Stimulated activated CD4-positive, alpha-beta T cell treated with anti-CD3 and anti-CD28 coated beads, Interleukin-1b, Interleukin-23, amount 100 ng/mL, for 24 hours (primary cell): ENCODE results near the gene MEDAG.

ENCODE experiments used
- DNase-seq, 4 experiments: peaks; one replicate each; pipeline ENCODE4 v3.0.0-alpha.2; 2020; ENCODE audit warnings: low read depth in 4 of 4, low spot score in 1 of 4

Gene MEDAG

GRCh38 chr13:30905932-30906383 is at the start of gene MEDAG:
TSS of gene MEDAG (plus strand) at chr13:30906271. CDS start at chr13:30906516, 245 bp downstream.
- DNase-seq: no peak

- no peak for DNase-seq
These were observed 49.1 kb upstream of the MEDAG start for GRCh38 chr13:30857018-30857417.

DNA sequence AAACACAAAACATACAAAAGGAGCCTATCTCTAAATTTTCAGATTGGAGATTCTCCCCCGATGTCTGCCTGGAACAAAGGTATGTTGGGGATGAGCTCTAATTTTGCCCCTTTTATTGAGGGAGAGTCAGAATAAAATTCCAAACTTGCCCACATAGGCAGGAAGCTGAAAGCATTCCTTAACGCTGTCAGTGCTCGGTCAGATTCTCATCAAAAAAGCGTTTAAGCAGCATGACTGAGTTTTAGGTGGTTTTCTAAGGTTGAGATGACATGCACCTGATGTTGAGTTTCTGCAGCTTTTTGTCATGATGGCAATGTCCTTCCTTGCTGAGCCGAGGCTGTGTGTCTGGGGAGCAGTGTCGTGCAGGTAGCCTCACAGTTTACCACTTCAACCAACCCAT is 48.4 kb upstream of the MEDAG start:
- no peak for DNase-seq

DNA sequence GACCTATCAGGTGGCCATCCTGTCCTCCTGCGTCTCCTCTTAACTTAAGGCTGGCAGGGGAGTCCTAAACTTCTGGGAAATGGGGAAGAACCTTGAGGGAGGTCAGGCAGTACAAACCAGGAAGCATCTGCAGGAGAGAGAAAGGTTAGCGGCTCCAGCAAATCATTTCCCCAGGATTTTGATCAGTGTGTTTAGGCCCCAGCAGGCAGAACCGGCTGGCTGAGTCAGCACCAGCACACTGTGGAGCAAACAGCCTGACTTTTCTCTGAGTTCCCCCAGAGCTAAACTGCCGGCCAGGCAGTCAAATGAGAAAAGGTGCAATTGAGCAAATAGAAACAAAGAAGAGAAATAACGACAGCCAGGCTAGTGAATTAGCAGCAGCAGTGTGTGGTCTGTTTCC is 46.7 kb upstream of the MEDAG start:
- no peak for DNase-seq

DNA sequence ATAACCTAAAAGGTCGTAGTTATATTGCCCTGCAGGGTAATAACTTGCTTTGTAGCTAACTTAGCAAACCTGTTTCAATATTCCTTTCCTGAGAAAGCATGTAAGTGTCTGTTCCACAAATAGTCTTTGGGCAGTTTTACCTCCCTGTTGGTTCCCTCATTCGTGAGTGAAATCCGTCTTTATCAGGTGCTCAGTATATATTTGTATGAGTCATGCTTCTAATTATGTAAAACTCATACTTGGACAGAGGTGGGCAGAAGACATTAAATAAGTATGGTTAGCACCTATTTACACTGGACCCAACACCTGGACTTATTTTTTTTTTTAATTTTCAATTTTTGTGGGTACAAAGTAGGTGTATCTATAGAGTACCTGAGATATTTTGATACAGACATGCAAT is 44.9 kb upstream of the MEDAG start:
- DNase-seq: no peak

DNA sequence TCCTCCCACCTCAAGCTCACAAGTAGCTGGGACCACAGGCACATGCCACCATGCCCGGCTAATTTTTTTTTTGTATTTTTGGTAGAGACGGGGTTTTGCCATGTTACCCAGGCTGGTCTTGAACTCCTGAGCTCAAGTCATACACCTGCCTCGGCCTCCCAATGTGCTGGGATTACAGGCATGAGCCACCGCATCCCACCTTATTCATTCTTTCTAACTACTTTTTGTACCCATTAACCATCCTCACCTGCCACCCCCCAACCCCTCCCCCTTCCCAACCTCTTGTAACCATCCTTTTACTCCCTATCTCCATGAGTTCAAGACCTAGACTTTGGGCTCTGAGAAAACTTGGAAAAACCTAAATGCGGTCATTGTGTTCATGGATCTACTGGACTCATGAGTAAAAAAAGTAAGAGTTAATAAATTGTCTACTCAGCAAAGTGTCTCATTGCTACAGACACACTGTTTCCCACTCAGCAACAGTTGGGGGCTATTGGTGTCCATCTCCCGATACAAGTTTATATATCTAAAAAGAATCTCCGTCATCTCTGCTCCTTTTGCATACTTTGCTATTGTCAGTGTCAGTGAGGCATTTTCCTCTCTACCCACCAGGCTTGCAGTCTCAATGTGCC is 44.1 kb upstream of the MEDAG start:
- no peak for DNase-seq

DNA sequence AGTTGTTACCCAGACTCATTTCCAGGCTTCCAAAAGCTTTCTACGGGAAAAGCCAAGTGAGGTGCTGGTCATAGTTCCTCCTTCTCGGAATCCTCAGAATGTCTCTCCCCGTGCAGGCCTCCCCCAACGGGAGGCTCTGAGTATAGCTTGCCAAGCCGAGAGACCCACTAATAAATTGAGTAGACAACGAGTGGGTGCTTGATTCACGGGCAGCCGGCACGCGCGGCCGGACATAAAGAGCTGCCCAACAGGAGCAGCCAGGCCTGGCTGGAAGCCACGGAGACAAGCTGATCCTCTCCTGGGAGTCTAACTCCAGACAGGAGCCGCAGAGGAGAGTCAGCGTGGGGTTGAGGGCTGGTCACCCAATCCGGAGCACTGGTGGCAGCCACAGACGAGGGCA is 43.4 kb upstream of the MEDAG start:
- DNase-seq: no peak

DNA sequence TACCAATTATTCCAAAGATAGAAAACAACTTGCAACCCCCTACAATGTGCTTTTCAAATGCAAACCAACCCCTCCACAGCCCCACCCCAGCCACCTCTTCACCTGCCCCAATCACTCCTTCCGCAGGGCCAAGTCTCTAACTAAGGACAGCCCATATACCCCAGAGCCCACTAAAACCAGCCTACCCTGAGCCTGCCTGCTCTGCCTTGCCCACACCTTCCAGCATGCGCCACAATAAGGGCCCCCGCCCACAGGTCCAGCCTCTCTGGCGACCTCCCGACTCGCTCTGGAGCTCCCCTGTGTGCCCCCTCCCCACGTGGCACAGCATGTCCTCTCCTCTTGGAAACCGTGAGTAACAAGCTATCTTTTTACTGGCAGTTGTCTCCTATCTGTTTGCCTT is 42.8 kb upstream of the MEDAG start:
- DNase-seq: no peak

DNA sequence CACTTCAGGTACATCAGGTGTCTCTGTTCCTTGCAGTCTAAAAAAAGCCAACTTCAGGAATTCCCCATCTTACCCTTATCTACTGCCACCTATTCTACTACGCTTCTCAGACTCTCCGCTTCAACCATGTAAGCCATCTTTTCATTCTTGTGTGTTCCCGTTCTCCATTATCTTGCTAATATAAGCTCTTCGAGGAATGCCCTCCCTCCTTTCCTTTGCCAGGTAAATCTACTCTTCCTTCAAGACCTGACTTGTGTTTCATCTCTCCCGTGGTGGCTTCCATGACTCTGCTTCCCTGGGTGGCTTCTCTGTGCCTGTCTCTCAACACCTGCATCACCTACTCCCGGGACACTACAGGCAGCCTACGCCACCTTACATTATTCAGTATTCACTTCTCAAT is 42.3 kb upstream of the MEDAG start:
- DNase-seq: no peak

DNA sequence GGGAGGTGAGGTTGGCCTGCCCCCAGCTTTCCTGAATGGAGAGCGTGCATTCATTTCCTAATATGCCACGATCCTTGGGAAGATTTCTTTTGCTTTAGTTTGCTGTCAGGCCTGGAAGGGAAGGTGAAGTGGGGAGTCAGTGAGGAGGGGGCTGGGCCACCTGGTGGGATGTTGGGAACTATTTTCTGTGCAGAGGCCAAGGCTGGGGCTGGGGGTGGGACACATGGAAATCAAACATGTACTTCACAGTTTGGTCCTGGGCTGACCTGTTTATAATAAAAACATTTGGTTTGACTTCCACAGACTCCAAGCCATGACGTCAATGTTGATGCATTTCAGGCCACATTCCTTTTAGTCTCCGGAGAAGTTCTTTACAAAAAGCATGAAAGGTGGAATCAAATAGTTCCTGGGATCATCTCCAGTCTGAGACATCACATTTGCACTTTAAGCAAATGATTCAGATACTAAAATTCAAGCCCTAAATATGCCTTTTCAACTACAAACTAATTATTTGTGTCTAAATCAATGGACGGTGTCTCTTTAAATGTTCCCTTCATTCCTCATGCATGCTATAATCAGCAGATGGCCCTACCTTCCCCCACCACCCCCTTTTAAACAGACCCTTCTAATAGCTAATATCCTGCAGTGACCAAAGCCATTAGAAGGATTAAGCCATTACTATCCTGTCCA is 41.5 kb upstream of the MEDAG start:
- DNase-seq: no peak

DNA sequence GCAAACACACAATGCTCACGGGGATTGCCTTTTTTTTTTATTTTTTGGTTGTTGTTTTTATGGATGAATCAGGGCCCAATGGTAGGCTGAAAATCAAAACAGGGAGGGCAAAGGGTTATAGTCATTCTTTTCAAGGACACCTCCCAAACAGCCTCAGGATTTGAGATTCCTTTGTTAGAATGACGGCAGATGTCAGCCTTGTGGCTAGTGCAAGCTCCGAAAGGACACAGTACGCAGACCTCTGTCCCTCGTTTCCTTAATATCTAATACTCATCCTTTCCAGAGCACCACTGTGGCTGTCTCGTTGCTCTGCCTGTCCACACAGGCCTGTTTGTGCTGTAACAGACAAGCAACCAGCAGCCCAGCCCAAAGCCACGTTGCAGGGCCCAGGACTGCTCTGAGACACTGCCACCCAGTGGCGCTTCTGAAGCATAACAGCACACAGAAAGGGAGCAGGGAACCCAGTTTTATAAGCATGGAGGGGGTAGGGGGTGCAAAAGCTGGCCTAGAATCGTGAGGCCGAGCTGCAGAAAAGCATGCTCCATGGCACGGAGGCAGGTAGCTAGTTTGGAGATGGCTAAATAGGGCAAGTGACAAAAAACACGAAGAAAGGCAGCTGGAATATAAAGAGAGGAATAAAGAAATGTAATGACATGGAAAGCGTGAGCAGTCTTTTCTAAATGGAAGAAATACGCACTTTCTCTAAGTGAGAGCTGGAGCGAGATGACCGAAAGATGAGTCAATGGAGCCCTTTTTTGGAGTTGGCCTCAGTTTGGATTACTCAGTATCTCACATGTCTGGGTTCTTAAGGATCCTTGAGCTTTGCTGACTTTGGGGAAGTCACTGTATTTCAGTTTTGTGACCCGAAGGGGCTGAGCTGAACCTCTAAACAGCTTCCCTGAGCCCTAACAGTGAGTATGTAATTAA is 40.7 kb upstream of the MEDAG start:
- peak; percentile 9 to 42 (median 32) for DNase-seq

DNA sequence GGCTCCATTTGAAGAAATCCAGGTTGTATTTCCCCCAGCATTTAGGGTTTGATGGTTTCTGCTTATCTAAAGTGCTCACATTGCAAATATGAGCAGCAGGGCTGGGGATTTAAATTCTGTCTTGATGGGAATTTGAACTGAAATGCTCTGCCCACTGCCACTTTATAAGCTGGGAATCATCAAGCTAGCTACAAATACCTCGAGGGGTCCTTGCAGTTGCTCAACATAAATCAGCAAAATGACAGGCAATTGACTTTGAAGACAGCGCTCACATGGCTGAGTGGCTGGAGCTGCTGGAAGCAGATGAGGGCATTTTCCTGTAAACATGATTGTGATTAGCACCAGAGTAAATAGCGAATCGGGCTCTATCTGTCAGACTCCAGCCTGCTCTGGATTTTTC is 39.4 kb upstream of the MEDAG start:
- DNase-seq: no peak

GRCh38 chr13:30867089-30867669 is 38.9 kb upstream of the MEDAG start:
- no peak for DNase-seq

DNA sequence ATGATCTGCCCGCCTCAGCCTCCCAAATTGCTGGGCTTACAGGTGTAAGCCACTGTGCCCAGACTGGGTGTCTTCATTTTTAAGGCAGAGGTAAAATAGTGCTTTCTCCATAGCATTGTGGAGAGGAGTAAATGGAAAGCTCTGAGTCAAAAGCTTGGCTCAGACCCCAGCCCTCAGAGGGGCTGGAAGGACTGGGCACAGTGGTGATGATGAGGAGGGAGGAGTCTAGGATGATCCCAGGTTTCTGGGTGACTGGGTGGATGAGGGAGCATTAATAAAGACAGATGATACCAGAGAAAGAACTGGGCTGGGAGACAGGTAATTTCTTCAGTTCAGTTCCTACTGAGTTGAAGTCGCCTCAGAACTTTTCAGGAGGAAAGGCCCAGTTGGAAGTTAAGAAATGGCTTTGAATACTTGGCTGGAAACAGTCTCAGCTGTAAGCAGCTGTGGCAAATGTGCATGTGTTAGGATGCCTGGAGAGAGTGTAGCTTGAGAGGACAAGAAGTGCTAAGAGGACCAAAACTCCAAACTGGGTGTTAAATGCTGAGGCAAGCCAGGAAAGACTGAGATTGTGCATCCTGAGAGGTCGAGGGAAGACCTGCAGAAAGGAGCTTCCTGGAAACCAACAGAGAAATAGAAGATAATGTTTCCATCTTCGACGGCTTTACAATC is 37.1 kb upstream of the MEDAG start:
- no peak for DNase-seq

DNA sequence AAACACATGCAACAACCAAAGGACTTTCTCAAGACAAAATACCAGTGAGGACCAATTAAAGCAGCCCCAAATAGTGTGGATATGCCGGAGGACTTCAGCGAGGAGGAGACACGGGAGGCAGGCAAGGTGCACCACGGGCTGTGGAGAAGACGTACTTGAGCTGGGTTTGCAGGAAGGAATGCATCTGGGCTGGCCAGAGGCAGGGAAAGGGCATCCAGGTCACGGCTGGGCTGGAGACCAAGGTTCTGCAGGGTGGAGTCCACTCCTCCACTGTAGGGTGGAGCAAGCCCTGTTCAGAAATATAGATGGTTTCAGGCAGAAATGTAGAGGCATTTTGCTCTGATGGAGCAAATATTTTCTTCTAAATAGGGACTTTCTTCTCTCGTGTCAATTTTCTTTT is 36.6 kb upstream of the MEDAG start:
- no peak for DNase-seq

DNA sequence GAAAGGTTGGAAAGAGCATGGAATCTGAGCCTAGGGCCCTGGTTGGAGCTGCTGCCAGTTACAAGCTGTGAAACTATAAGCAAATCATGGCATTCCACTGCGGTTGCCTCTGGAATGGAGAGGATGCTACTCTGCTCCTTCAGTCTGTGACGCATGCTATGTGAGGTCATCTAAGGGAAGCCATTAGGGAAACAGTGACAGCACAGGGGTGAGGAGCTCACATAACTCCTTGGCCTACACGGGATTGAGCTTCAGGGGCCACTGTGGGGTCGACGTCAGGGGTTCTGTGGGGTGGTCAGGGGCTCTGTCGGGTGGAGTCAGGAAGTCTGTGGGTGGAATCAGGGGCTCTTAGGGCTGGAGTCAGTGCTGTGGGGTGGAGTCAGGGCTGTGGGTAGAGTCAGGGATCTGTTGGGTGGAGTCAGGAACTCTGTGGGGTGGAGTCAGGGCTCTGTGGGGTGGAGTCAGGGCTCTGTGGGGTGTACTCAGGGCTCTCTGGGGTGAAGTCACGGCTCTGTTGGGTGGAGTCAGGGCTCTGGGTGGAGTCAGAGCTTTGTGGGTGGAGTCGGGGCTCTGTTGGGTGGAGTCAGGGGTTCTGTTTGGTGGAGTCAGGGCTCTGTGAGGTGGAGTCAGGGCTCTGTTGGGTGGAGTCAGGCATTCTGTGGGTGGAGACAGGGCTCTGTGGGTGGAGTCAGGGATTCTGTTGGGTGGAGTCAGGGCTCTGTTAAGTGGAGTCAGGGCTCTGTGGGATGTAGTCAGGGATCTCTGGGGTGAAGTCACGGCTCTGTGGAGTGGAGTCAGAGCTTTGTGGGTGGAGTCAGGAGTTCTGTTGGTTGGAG is 35.8 kb upstream of the MEDAG start:
- DNase-seq: peak in 1 of 4 experiments; percentile 16

DNA sequence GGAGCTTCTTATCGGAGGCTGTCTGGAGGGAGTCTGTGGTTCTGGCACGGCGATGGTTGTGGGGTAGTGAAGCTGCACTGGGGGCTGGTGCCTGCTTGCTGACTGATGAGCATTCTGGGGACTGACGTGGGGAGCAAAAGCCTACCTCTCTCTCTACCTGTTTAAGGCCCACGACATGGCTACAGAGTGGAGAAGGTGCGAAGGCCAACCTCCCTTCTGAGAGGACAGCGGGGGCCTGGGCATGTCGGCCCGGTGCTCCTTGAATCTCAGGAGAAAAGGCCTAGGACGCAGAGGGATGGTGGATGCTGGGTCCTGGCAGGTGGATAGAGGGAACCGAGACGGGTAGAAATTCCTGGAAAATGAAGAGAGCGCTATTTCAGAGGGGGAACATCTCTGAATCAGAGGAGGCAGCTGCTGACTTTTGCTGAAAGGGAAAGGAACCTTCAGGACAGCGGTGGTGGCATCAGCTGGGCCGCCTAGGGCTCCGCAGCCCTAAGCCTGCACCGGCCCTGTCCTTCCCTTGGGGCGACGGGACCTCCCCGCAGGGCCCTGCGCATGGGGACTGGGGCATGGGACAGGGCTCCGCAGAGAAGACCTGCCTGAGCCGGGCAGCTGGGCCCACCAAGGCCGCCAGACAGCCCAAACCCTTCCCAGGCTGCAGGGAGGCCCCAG is 35.0 kb upstream of the MEDAG start:
- no peak for DNase-seq

DNA sequence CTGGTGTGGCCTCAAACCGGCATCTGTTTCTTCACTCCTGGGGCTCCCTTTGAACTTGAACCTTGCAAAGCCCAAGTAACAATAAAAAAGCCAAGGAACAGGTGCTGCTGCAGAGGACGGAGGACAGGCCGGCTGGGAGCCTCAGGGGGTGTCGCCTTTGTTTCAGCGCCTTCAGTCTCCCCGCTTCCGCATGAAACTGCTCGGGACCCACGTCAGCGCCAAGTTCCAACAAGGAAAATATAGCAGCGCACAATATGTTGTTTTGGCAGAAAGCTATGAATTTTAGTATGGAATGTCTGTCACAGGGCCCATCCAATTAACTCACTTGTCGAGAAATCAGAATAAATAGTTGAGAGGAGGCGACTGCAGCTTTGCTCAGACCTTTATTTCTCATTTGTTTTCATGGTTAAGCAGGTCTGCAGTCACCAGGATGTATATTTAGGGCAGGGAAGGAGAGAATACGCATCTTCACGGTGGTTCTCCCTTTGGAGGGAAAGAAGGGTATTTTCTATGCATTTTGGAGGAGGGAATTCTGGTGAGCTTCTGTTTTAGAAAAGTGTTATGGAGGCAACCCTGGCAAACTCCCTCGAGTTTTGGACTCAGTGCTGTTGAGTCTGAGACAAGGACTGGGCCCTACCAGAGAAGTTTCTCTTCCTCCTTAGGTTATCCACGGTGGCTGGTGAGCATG is 34.3 kb upstream of the MEDAG start:
- no peak for DNase-seq

DNA sequence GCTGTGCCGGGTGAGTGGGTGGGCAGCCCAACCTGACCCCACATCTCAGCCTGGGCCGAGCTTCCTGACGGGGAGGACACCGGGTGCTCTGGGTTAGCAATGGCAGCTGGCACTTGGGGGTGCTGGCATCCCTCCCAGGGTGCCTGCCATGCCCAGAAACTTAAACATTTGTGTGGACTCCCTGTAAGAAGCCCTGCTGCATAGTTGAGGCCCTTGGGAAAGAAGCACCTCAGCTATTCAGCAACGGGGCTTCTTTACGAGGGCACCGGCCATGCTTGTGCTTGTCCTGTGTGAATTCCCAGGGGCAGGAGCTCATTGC is 33.8 kb upstream of the MEDAG start:
- DNase-seq: no peak
